ENCODE results near the gene MAGEB17. TPM values are rescaled to one million over a fixed set of nuclear protein-coding genes. Genes with fewer than 3 reads are reported as not detected.

Gene MAGEB17
- total RNA-seq, 1 donor from 2014 or later, result not detected

DNA sequence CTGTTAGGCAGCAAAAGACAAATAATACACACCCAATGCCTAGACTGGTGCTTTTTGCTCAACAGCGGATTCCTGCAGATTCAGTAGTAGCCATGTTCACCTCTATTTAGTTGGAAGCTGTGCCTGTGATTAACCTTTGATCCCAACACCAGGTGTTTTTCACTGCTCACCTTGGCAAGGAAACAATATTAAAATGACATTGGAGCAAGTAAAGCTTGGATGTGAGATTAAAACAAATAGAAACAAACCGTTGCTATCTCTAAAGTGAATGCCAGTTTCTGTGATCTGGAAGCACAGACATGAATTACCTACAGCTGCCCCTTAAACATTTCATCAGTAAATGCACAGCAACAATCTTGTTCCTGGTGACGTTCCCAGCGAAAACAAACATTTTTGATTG lies 35.7 kb downstream of the MAGEB17 start:
- Histone ChIP-seq H3K9me3 (no peaks in the 10 kb centered on the region), H3K27ac (no peak overlapping the region), H3K4me1 (no peaks in the 10 kb centered on the region), H3K4me3 (no peak overlapping the region), H3K36me3 (no peaks in the 10 kb centered on the region), H3K27me3 (no peaks in the 10 kb centered on the region)
- TF ChIP-seq, protein P1, sequence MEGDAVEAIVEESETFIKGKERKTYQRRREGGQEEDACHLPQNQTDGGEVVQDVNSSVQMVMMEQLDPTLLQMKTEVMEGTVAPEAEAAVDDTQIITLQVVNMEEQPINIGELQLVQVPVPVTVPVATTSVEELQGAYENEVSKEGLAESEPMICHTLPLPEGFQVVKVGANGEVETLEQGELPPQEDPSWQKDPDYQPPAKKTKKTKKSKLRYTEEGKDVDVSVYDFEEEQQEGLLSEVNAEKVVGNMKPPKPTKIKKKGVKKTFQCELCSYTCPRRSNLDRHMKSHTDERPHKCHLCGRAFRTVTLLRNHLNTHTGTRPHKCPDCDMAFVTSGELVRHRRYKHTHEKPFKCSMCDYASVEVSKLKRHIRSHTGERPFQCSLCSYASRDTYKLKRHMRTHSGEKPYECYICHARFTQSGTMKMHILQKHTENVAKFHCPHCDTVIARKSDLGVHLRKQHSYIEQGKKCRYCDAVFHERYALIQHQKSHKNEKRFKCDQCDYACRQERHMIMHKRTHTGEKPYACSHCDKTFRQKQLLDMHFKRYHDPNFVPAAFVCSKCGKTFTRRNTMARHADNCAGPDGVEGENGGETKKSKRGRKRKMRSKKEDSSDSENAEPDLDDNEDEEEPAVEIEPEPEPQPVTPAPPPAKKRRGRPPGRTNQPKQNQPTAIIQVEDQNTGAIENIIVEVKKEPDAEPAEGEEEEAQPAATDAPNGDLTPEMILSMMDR (IDR thresholded peaks at IDR 0.05), result no peak
- intact Hi-C loops (cut with DNase I), result no loop called here
- ATAC-seq, result no peak
- DNase-seq, result no peak

GRCh38 chrX:16204538-16204937 lies 37.3 kb downstream of the MAGEB17 start:
- Histone ChIP-seq H3K36me3 (no peaks in the 10 kb centered on the region), H3K9me3 (no peaks in the 10 kb centered on the region), H3K4me1 (no peaks in the 10 kb centered on the region), H3K27ac (no peak overlapping the region), H3K4me3 (no peak overlapping the region), H3K27me3 (no peaks in the 10 kb centered on the region)
- TF ChIP-seq, protein P1 (IDR thresholded peaks at IDR 0.05), result no peak
- DNase-seq (no peak), ATAC-seq (no peak)
- intact Hi-C loops (cut with DNase I), result no loop called here

DNA sequence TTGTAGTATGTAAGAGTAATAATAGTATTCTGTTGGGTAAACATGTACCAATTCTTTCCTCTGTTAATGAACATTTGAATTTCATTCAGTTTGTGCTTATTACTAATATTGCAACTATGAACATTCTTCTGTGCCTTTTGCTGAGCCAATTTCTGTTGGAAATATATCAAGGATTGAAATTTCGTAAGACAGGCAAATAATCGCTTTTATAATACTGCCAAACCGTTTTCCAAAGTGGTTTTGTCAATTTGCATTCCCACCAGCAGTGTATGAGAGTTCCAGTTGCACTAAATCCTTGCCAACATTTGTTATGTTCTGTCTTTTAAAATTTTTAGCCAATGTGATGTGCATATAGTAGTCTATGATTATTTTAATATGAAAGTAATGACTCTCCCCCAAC lies 38.6 kb downstream of the MAGEB17 start:
- TF ChIP-seq, protein P1 (IDR thresholded peaks at IDR 0.05), result no peak
- intact Hi-C loops (cut with DNase I), result no loop called here
- no peaks in the 10 kb centered on the region for H3K36me3 ChIP-seq
- no peak for ATAC-seq
- no peak for DNase-seq
- H3K9me3 ChIP-seq, result no peaks in the 10 kb centered on the region
- H3K4me3 ChIP-seq, result no peak overlapping the region
- no peaks in the 10 kb centered on the region for H3K4me1 ChIP-seq
- no peaks in the 10 kb centered on the region for H3K27me3 ChIP-seq
- no peak overlapping the region for H3K27ac ChIP-seq

DNA sequence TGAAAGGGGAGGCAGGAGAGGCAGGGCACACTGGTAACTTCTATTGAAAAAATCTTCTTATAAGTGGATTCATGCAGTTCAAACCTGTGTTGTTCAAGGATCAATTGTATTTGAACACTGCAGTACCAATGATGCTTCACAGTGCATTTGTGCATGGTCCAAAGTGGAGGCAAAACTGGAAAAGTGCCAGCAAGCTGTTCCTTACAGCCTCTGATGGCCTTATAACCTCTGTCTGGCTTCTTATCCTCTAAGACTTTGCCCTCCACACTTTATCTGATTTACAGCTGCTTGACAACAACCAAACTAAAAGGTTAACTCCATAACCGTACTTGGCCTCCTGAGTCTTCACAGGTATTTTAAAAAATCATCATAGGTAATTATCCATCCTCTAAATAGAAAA lies 40.4 kb downstream of the MAGEB17 start:
- TF ChIP-seq, protein P1 (IDR thresholded peaks at IDR 0.05), result no peak
- Histone ChIP-seq H3K9me3 (no peaks in the 10 kb centered on the region), H3K36me3 (no peaks in the 10 kb centered on the region), H3K27me3 (no peaks in the 10 kb centered on the region), H3K27ac (no peak overlapping the region), H3K4me1 (no peaks in the 10 kb centered on the region), H3K4me3 (no peak overlapping the region)
- ATAC-seq, result no peak
- intact Hi-C loops (cut with DNase I), result no loop called here
- no peak for DNase-seq

- Histone ChIP-seq H3K27ac (no peak overlapping the region), H3K9me3 (no peaks in the 10 kb centered on the region), H3K27me3 (no peaks in the 10 kb centered on the region), H3K4me3 (no peak overlapping the region), H3K4me1 (no peaks in the 10 kb centered on the region), H3K36me3 (no peaks in the 10 kb centered on the region)
- ATAC-seq, result no peak
- intact Hi-C loops (cut with DNase I), result no loop called here
- TF ChIP-seq, protein P1 (IDR thresholded peaks at IDR 0.05), result no peak
- no peak for DNase-seq
These were observed 41.3 kb downstream of the MAGEB17 start for GRCh38 chrX:16208601-16209000.

- Histone ChIP-seq H3K9me3 (no peaks in the 10 kb centered on the region), H3K27ac (no peak overlapping the region), H3K4me1 (no peaks in the 10 kb centered on the region), H3K27me3 (no peaks in the 10 kb centered on the region), H3K36me3 (no peaks in the 10 kb centered on the region), H3K4me3 (no peak overlapping the region)
- intact Hi-C loops (cut with DNase I), result no loop called here
- ATAC-seq, result no peak
- TF ChIP-seq, protein P1 (IDR thresholded peaks at IDR 0.05), result no peak
- no peak for DNase-seq
These were observed 42.8 kb downstream of the MAGEB17 start for GRCh38 chrX:16210061-16210460.
